NCI-H2081 treated with DMSO at 0.1 percent for 48 hours (cell line): ENCODE results near the gene CCDC59.

Experiments
- DNase-seq: peaks from one replicate; lab custom pipeline; 2025; lab: John Stamatoyannopoulos, UW

CCDC59 gene

GRCh38 chr12:82314406-82314892 is 43.7 kb downstream of the CCDC59 start:
- DNase-seq = no peak
